Adrenal gland (tissue), 12 donors: ENCODE results near the gene MARK2. TPM values are rescaled to one million over a fixed set of nuclear protein-coding genes. Genes with fewer than 3 reads are reported as not detected.

Experiments
- DNase-seq, 7 donors: peaks; one replicate each; pipeline ENCODE4 v3.0.0-alpha.2; 2019 to 2020
- H3K27ac ChIP-seq, 5 donors: fragments of 200-600 bp; sonication (generic) in 4 of 5; 1 replicate in 3 of 5; 2 replicates in 2 of 5; pipeline versions ENCODE4 v1.5.1 to v1.8.0; 2016 to 2020; ENCODE audit warnings: mild to moderate bottlenecking in 1 of 5
- H3K27me3 ChIP-seq: fragments of 200-600 bp; 2 replicates; pipeline ENCODE4 v1.8.0; 2021
- H3K36me3 ChIP-seq, 2 donors: fragments of 200-600 bp; replicated peaks in 1 of 2; 1 replicate in 1 of 2; 2 replicates in 1 of 2; pipeline versions ENCODE4 v1.5.1 to v1.8.0; 2018 to 2022
- H3K4me1 ChIP-seq, 2 donors: fragments of 200-600 bp; replicated peaks in 1 of 2; 1 replicate in 1 of 2; 2 replicates in 1 of 2; pipeline versions ENCODE4 v1.5.1 to v1.8.0; 2018 to 2021
- H3K4me3 ChIP-seq, 4 donors: fragments of 200-600 bp; sonication (generic) in 3 of 4; one replicate each; pipeline ENCODE4 v1.5.1; 2016 to 2018
- H3K9me3 ChIP-seq, 3 donors: fragments of 200-600 bp; sonication (generic) in 1 of 3; replicated peaks in 1 of 3; 1 replicate in 2 of 3; 2 replicates in 1 of 3; pipeline versions ENCODE4 v1.5.1 to v1.8.0; 2016 to 2021
- CTCF ChIP-seq, 6 experiments: fragments of 450-650 bp in 4 of 6; fragments of 200-600 bp in 2 of 6; sonication (generic) in 1 of 6; IDR thresholded peaks; 1 replicate in 5 of 6; 2 replicates in 1 of 6; pipeline versions ENCODE4 v1.5.1 to v1.8.0; 2016 to 2021; ENCODE audit warnings: antibody characterized with exemption in 6 of 6, mild to moderate bottlenecking in 2 of 6, moderate library complexity in 1 of 6
- POLR2A ChIP-seq, 2 donors: fragments of 450-650 bp; IDR thresholded peaks; one replicate each; pipeline ENCODE4 v1.6.1; 2017; ENCODE audit warnings: antibody characterized with exemption in 2 of 2, mild to moderate bottlenecking in 2 of 2, moderate library complexity in 1 of 2
- WGBS, 4 donors: extraction: QIAGEN DNeasy Blood & Tissue Kit in 2 of 4; methylation state at CpG; one replicate each; pipeline versions ENCODE4 v1.1.5 to v1.1.7; 2013 to 2017; 5-methylcytosine and 5-hydroxymethylcytosine counted together
- intact Hi-C, 2 donors: fragments of 100-400 bp; cut with DNase I; formaldehyde crosslinking; loops; one replicate each; pipeline versions ENCODE4 v1.14.1 to v1.15.0; 2022 to 2023
- polyA plus RNA-seq, 3 donors: library from polyadenylated mRNA; stranded (reverse); fragments of 200-250 nt in 2 of 3; fragments of 350-450 nt in 1 of 3; fragmentation: Illumina TruSeq in 1 of 3; extraction: RNeasy Lipid Tissue Mini Kit (QIAGEN cat#74804) in 1 of 3; gene quantifications; one replicate each; pipeline ENCODE4 v1.2.3, GENCODE V29; 2013 to 2014
- total RNA-seq, 9 donors: library from RNA; depleted of rRNA in 4 of 9; stranded (reverse); fragments of >200 nt in 4 of 9; fragments of 120-200 nt in 1 of 9; fragmentation: NEBNext Ultra II Directional in 1 of 9; extraction: Animal tissue kit (Norgen Biotek cat#: 25700) in 1 of 9; gene quantifications; one replicate each; pipeline versions ENCODE4 v1.1.0 to v1.2.4, GENCODE V29; 2013 to 2023
- donor health status: healthy with polysubstance abuse.
- donor health status: Bipolar disorder and iron deficiency.
- donor health status: DM: yes; HTN: yes; CAD: no.
- donor health status: DM: no; HTN: no; CAD: no.
- donor health status: DM: no; HTN: no; CAD: no.
- donor health status: DM: yes; HTN: yes; CAD: no.

The MARK2 gene
- total and polyA plus RNA-seq, 12 donors: 7.3 to 39.7 (median 31.6) TPM

- intact Hi-C loops: loop anchor here (2.0 to 10.0 kb wide), 2 partner anchors 108 to 180 kb away; partner anchors contain the start of gene ZFTA (in 1 of the 2)
- H3K9me3 ChIP-seq: no peaks in the 10 kb centered on the region
- H3K4me3 ChIP-seq: no peak overlapping the region
- peak overlapping the region; percentile 28 to 79 (median 74) for H3K27ac ChIP-seq
- H3K27me3 ChIP-seq: no peaks in the 10 kb centered on the region
- TF ChIP-seq POLR2A (IDR thresholded peaks at IDR 0.05) (peak in 1 of 2 donors; percentile 80), CTCF (IDR thresholded peaks at IDR 0.05) (no peak)
- peak; percentile 72 to 95 (median 93) for DNase-seq
- peaks cover 0 to 24% of the 10 kb centered on the region in 2 donors for H3K36me3 ChIP-seq
- peaks cover 15 to 29% of the 10 kb centered on the region in 2 donors for H3K4me1 ChIP-seq
- WGBS, 4 donors: 23 to 36% (median 29%) methylated on average over 7 to 8 of the region's 8 CpGs
Measured at GRCh38 chr11:63944987-63945386, 106.1 kb downstream of the MARK2 start.

- no peaks in the 10 kb centered on the region for H3K27me3 ChIP-seq
- H3K4me3 ChIP-seq: peak overlapping the region in 1 of 4 donors; percentile 8
- H3K4me1 ChIP-seq: peaks cover 15 to 23% of the 10 kb centered on the region in 2 donors
- no peaks in the 10 kb centered on the region for H3K9me3 ChIP-seq
- intact Hi-C loops: loop anchor here (2.0 to 10.0 kb wide), 2 partner anchors 109 to 181 kb away; partner anchors contain the start of gene ZFTA (in 1 of the 2)
- TF ChIP-seq CTCF (IDR thresholded peaks at IDR 0.05) (peak; percentile 70 to 94 (median 86)), POLR2A (IDR thresholded peaks at IDR 0.05) (no peak)
- H3K27ac ChIP-seq: peak overlapping the region; percentile 28 to 79 (median 74)
- peaks cover 0 to 24% of the 10 kb centered on the region in 2 donors for H3K36me3 ChIP-seq
- DNase-seq: peak; percentile 77 to 92 (median 88)
- 27 to 37% (median 33%) methylated on average over 7 to 14 of the region's 14 CpGs for WGBS, 4 donors
Measured at GRCh38 chr11:63945477-63946163, 106.7 kb downstream of the MARK2 start.

DNA sequence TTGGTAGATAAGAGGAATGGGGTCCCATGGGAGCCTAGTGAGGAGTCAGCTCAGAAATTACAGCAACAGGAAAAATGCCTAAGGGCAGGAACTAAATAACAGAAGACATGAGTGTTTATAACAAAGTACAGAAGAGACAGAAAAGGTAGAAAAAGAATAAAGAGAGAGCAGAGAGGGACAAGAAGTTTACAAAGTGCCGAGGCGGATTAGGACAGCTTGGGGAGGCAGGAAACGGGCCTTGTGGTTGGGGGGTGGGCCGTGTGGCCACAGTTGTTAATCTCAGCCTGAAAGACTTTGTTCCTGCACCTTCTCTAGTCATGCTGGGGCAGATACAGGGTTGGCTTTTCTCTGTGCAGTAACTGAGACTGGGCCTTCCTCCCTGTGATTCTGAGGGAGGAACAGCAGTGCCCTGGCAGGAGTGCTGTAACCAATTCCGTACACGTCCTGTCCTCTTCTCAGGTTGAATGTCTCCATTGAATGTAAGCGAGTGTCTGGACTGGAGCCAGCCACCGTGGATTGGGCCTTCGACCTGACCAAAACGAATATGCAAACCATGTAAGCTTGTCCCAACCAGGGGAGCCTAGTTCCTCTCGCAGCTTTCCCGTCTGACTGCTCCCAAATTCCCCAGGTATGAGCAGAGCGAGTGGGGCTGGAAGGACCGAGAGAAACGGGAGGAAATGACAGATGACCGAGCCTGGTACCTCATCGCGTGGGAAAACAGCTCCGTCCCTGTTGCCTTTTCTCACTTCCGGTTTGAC, 113.0 kb downstream of the MARK2 start:
- H3K9me3 ChIP-seq: no peaks in the 10 kb centered on the region
- intact Hi-C loops: no loop called here
- WGBS, 4 donors: 83 to 87% (median 84%) methylated on average over 20 of the region's 20 CpGs
- H3K4me1 ChIP-seq: no peaks in the 10 kb centered on the region
- H3K27ac ChIP-seq: no peak overlapping the region
- DNase-seq: no peak
- H3K27me3 ChIP-seq: no peaks in the 10 kb centered on the region
- H3K36me3 ChIP-seq: peaks cover 0 to 52% of the 10 kb centered on the region in 2 donors
- no peak for TF ChIP-seq POLR2A (IDR thresholded peaks at IDR 0.05)
- no peak for TF ChIP-seq CTCF (IDR thresholded peaks at IDR 0.05)
- no peak overlapping the region for H3K4me3 ChIP-seq

- H3K36me3 ChIP-seq: peaks cover 0 to 46% of the 10 kb centered on the region in 2 donors
Measured at GRCh38 chr11:63952570-63952969, 113.7 kb downstream of the MARK2 start.

More at GRCh38 chr11:63952570-63952969, 113.7 kb downstream of the MARK2 start:
- Histone ChIP-seq H3K27ac (no peak overlapping the region), H3K4me3 (no peak overlapping the region), H3K4me1 (no peaks in the 10 kb centered on the region), H3K9me3 (no peaks in the 10 kb centered on the region), H3K27me3 (no peaks in the 10 kb centered on the region)
- intact Hi-C loops: no loop called here
- 90 to 98% (median 98%) methylated on average over 4 of the region's 4 CpGs for WGBS, 4 donors
- no peak for TF ChIP-seq POLR2A (IDR thresholded peaks at IDR 0.05)
- TF ChIP-seq CTCF (IDR thresholded peaks at IDR 0.05): no peak
- no peak for DNase-seq
